Natural killer cell (primary cell): ENCODE measurements around the gene FER. TPM values are rescaled to one million over a fixed set of nuclear protein-coding genes. Genes with fewer than 3 reads are reported as not detected.

ENCODE experiments used
- ATAC-seq, 3 donors: fragments of 150-1000 bp in 2 of 3; fragments of 200-7000 bp in 1 of 3; cut with Tn5 transposase; 1 replicate in 1 of 3; 2 replicates in 2 of 3; pipeline ENCODE4 v1.10.0; 2021; ENCODE audit warnings: mild to moderate bottlenecking in 2 of 3, moderate library complexity in 2 of 3
- DNase-seq, 2 donors: peaks; one replicate each; pipeline versions ENCODE4 v3.0.0 to v3.0.0-alpha.2; 2013 to 2021; ENCODE audit warnings: mixed read lengths in 1 of 2
- H3K27ac ChIP-seq: one replicate; pipeline ENCODE4 v1.5.1; 2013; ENCODE audit warnings: mild to moderate bottlenecking, low read length
- H3K27me3 ChIP-seq: one replicate; pipeline ENCODE4 v1.6.1; 2013; ENCODE audit warnings: low read length; ENCODE audit not compliant: control insufficient read depth, insufficient read depth
- H3K36me3 ChIP-seq: one replicate; pipeline ENCODE4 v1.6.1; 2013; ENCODE audit warnings: low read length; ENCODE audit not compliant: control insufficient read depth, insufficient read depth
- H3K4me1 ChIP-seq: one replicate; pipeline ENCODE4 v1.6.1; 2013; ENCODE audit warnings: low read length; ENCODE audit not compliant: control insufficient read depth, insufficient read depth
- H3K4me3 ChIP-seq: one replicate; pipeline ENCODE4 v1.5.1; 2013; ENCODE audit warnings: low read length
- H3K9me3 ChIP-seq: one replicate; pipeline ENCODE4 v1.6.1; 2013; ENCODE audit warnings: low read length; ENCODE audit not compliant: control insufficient read depth, insufficient read depth
- H3K27ac Mint-ChIP-seq, 2 donors: one replicate each; pipeline ENCODE4 v1.8.0; 2022; ENCODE audit warnings: mild to moderate bottlenecking in 2 of 2, mixed read lengths in 2 of 2, moderate library complexity in 1 of 2
- H3K27me3 Mint-ChIP-seq, 2 donors: one replicate each; pipeline ENCODE4 v1.8.0; 2022; ENCODE audit warnings: low read depth in 2 of 2, mixed read lengths in 2 of 2
- H3K36me3 Mint-ChIP-seq: one replicate; pipeline ENCODE4 v1.8.0; 2022; ENCODE audit warnings: mixed read lengths
- H3K4me1 Mint-ChIP-seq, 2 donors: one replicate each; pipeline ENCODE4 v1.8.0; 2022; ENCODE audit warnings: mixed read lengths in 2 of 2
- H3K4me3 Mint-ChIP-seq: one replicate; pipeline ENCODE4 v1.8.0; 2022; ENCODE audit warnings: mild to moderate bottlenecking, moderate library complexity, mixed read lengths
- H3K9me3 Mint-ChIP-seq, 2 donors: one replicate each; pipeline ENCODE4 v1.8.0; 2022; ENCODE audit warnings: mixed read lengths in 2 of 2
- CTCF ChIP-seq: fragments of 200-600 bp; IDR thresholded peaks from one replicate; pipeline ENCODE4 v1.8.0; 2022; ENCODE audit warnings: antibody characterized with exemption
- WGBS: methylation state at CpG from one replicate; pipeline ENCODE4 v1.1.7; 2013; ENCODE audit warnings: missing lambda C conversion rate; ENCODE audit not compliant: insufficient coverage; 5-methylcytosine and 5-hydroxymethylcytosine counted together
- intact Hi-C: fragments of 100-400 bp; cut with micrococcal nuclease; formaldehyde crosslinking; loops from one replicate; pipeline ENCODE4 v1.14.2; 2022
- total RNA-seq, 4 donors: library from RNA; stranded (reverse); fragments of 120-200 nt in 1 of 4; gene quantifications; one replicate each; pipeline versions ENCODE4 v1.2.3 to v1.2.4, GENCODE V29; 2013 to 2022

The FER gene
- total RNA-seq, 3 donors from 2014 or later (not counting 1 experiment from before 2014, with no cell fraction given): 17.3 to 25.2 (median 19.4) TPM

- no peaks in the 10 kb centered on the region for H3K4me1 ChIP-seq
- TF ChIP-seq CTCF: no peak
- no peaks in the 10 kb centered on the region for H3K36me3 ChIP-seq
- H3K36me3 Mint-ChIP-seq: no peaks in the 10 kb centered on the region
- intact Hi-C loops: no loop called here
- DNase-seq: no peak
- H3K27ac ChIP-seq: no peak overlapping the region
- ATAC-seq: no peak
- H3K27me3 ChIP-seq: no peaks in the 10 kb centered on the region
- H3K27ac Mint-ChIP-seq: no peak overlapping the region
- 91% methylated on average over 2 of the region's 2 CpGs for WGBS
- H3K9me3 ChIP-seq: no peaks in the 10 kb centered on the region
- H3K4me3 ChIP-seq: no peak overlapping the region
- H3K4me3 Mint-ChIP-seq: no peak overlapping the region
- H3K27me3 Mint-ChIP-seq: peaks cover 0 to 3% of the 10 kb centered on the region in 2 donors
- H3K9me3 Mint-ChIP-seq: no peaks in the 10 kb centered on the region
- H3K4me1 Mint-ChIP-seq: peaks cover 0 to 2% of the 10 kb centered on the region in 2 donors
These were observed 448.6 kb downstream of the FER start for GRCh38 chr5:109196087-109196822.

- 100% methylated on average over 2 of the region's 2 CpGs for WGBS
- TF ChIP-seq CTCF: no peak
- Mint-ChIP-seq H3K9me3 (no peaks in the 10 kb centered on the region), H3K4me3 (no peak overlapping the region), H3K27me3 (peaks cover 0 to 3% of the 10 kb centered on the region in 2 donors), H3K4me1 (no peaks in the 10 kb centered on the region), H3K36me3 (no peaks in the 10 kb centered on the region), H3K27ac (no peak overlapping the region)
- intact Hi-C loops: no loop called here
- Histone ChIP-seq H3K36me3 (no peaks in the 10 kb centered on the region), H3K27ac (no peak overlapping the region), H3K27me3 (no peaks in the 10 kb centered on the region), H3K9me3 (no peaks in the 10 kb centered on the region), H3K4me3 (no peak overlapping the region), H3K4me1 (no peaks in the 10 kb centered on the region)
- DNase-seq: no peak
- no peak for ATAC-seq
These were observed 449.1 kb downstream of the FER start for GRCh38 chr5:109196823-109197160.

GRCh38 chr5:109199289-109199688, 451.6 kb downstream of the FER start:
- Mint-ChIP-seq H3K36me3 (no peaks in the 10 kb centered on the region), H3K4me3 (no peak overlapping the region), H3K9me3 (peaks cover 0 to 2% of the 10 kb centered on the region in 2 donors), H3K27me3 (peaks cover 0 to 3% of the 10 kb centered on the region in 2 donors), H3K4me1 (no peaks in the 10 kb centered on the region), H3K27ac (no peak overlapping the region)
- ATAC-seq: no peak
- intact Hi-C loops: no loop called here
- H3K27ac ChIP-seq: no peak overlapping the region
- no peaks in the 10 kb centered on the region for H3K9me3 ChIP-seq
- no peak overlapping the region for H3K4me3 ChIP-seq
- no peaks in the 10 kb centered on the region for H3K4me1 ChIP-seq
- TF ChIP-seq CTCF: no peak
- 97% methylated on average over 2 of the region's 2 CpGs for WGBS
- H3K27me3 ChIP-seq: no peaks in the 10 kb centered on the region
- no peak for DNase-seq
- no peaks in the 10 kb centered on the region for H3K36me3 ChIP-seq
